Natural killer cell (primary cell): ENCODE results near the gene SSU72. TPM values are rescaled to one million over a fixed set of nuclear protein-coding genes. Genes with fewer than 3 reads are reported as not detected.

ENCODE experiments used
- ATAC-seq, 3 donors: fragments of 150-1000 bp in 2 of 3; fragments of 200-7000 bp in 1 of 3; cut with Tn5 transposase; 1 replicate in 1 of 3; 2 replicates in 2 of 3; pipeline ENCODE4 v1.10.0; 2021; ENCODE audit warnings: mild to moderate bottlenecking in 2 of 3, moderate library complexity in 2 of 3
- DNase-seq, 2 donors: peaks; one replicate each; pipeline versions ENCODE4 v3.0.0 to v3.0.0-alpha.2; 2013 to 2021; ENCODE audit warnings: mixed read lengths in 1 of 2
- H3K27ac ChIP-seq: one replicate; pipeline ENCODE4 v1.5.1; 2013; ENCODE audit warnings: mild to moderate bottlenecking, low read length
- H3K27me3 ChIP-seq: one replicate; pipeline ENCODE4 v1.6.1; 2013; ENCODE audit warnings: low read length; ENCODE audit not compliant: control insufficient read depth, insufficient read depth
- H3K36me3 ChIP-seq: one replicate; pipeline ENCODE4 v1.6.1; 2013; ENCODE audit warnings: low read length; ENCODE audit not compliant: control insufficient read depth, insufficient read depth
- H3K4me1 ChIP-seq: one replicate; pipeline ENCODE4 v1.6.1; 2013; ENCODE audit warnings: low read length; ENCODE audit not compliant: control insufficient read depth, insufficient read depth
- H3K4me3 ChIP-seq: one replicate; pipeline ENCODE4 v1.5.1; 2013; ENCODE audit warnings: low read length
- H3K9me3 ChIP-seq: one replicate; pipeline ENCODE4 v1.6.1; 2013; ENCODE audit warnings: low read length; ENCODE audit not compliant: control insufficient read depth, insufficient read depth
- H3K27ac Mint-ChIP-seq, 2 donors: one replicate each; pipeline ENCODE4 v1.8.0; 2022; ENCODE audit warnings: mild to moderate bottlenecking in 2 of 2, mixed read lengths in 2 of 2, moderate library complexity in 1 of 2
- H3K27me3 Mint-ChIP-seq, 2 donors: one replicate each; pipeline ENCODE4 v1.8.0; 2022; ENCODE audit warnings: low read depth in 2 of 2, mixed read lengths in 2 of 2
- H3K36me3 Mint-ChIP-seq: one replicate; pipeline ENCODE4 v1.8.0; 2022; ENCODE audit warnings: mixed read lengths
- H3K4me1 Mint-ChIP-seq, 2 donors: one replicate each; pipeline ENCODE4 v1.8.0; 2022; ENCODE audit warnings: mixed read lengths in 2 of 2
- H3K4me3 Mint-ChIP-seq: one replicate; pipeline ENCODE4 v1.8.0; 2022; ENCODE audit warnings: mild to moderate bottlenecking, moderate library complexity, mixed read lengths
- H3K9me3 Mint-ChIP-seq, 2 donors: one replicate each; pipeline ENCODE4 v1.8.0; 2022; ENCODE audit warnings: mixed read lengths in 2 of 2
- CTCF ChIP-seq: fragments of 200-600 bp; IDR thresholded peaks from one replicate; pipeline ENCODE4 v1.8.0; 2022; ENCODE audit warnings: antibody characterized with exemption
- WGBS: methylation state at CpG from one replicate; pipeline ENCODE4 v1.1.7; 2013; ENCODE audit warnings: missing lambda C conversion rate; ENCODE audit not compliant: insufficient coverage; 5-methylcytosine and 5-hydroxymethylcytosine counted together
- intact Hi-C: fragments of 100-400 bp; cut with micrococcal nuclease; formaldehyde crosslinking; loops from one replicate; pipeline ENCODE4 v1.14.2; 2022
- total RNA-seq, 4 donors: library from RNA; stranded (reverse); fragments of 120-200 nt in 1 of 4; gene quantifications; one replicate each; pipeline versions ENCODE4 v1.2.3 to v1.2.4, GENCODE V29; 2013 to 2022

The SSU72 gene
- total RNA-seq, 3 donors from 2014 or later (not counting 1 experiment from before 2014, with no cell fraction given): 87.5 to 107 (median 93.9) TPM

- H3K4me3 ChIP-seq: no peak overlapping the region
- Mint-ChIP-seq H3K4me3 (peak overlapping the region; percentile 84), H3K9me3 (no peaks in the 10 kb centered on the region), H3K27me3 (peaks cover 0 to 6% of the 10 kb centered on the region in 2 donors), H3K36me3 (no peaks in the 10 kb centered on the region), H3K4me1 (peaks cover 0 to 7% of the 10 kb centered on the region in 2 donors), H3K27ac (no peak overlapping the region)
- no peak for DNase-seq
- WGBS: 94% methylated on average over 13 of the region's 13 CpGs
- ATAC-seq: no peak
- no peaks in the 10 kb centered on the region for H3K36me3 ChIP-seq
- no peak overlapping the region for H3K27ac ChIP-seq
- intact Hi-C loops: no loop called here
- no peaks in the 10 kb centered on the region for H3K9me3 ChIP-seq
- H3K4me1 ChIP-seq: peaks cover 19% of the 10 kb centered on the region
- peaks cover 2% of the 10 kb centered on the region for H3K27me3 ChIP-seq
- TF ChIP-seq CTCF: no peak
Measured at GRCh38 chr1:1598720-1599029, 24.0 kb upstream of the SSU72 start.

- peak overlapping the region; percentile 84 for H3K4me3 Mint-ChIP-seq
- Histone ChIP-seq H3K27me3 (peaks cover 2% of the 10 kb centered on the region), H3K4me3 (no peak overlapping the region), H3K4me1 (peaks cover 19% of the 10 kb centered on the region), H3K9me3 (no peaks in the 10 kb centered on the region), H3K27ac (no peak overlapping the region), H3K36me3 (no peaks in the 10 kb centered on the region)
- H3K36me3 Mint-ChIP-seq: no peaks in the 10 kb centered on the region
- no peak overlapping the region for H3K27ac Mint-ChIP-seq
- 94% methylated on average over 28 of the region's 28 CpGs for WGBS
- ATAC-seq (no peak), DNase-seq (no peak)
- H3K9me3 Mint-ChIP-seq: no peaks in the 10 kb centered on the region
- H3K27me3 Mint-ChIP-seq: peaks cover 0 to 6% of the 10 kb centered on the region in 2 donors
- TF ChIP-seq CTCF: no peak
- H3K4me1 Mint-ChIP-seq: peaks cover 0 to 7% of the 10 kb centered on the region in 2 donors
- intact Hi-C loops: no loop called here
Measured at GRCh38 chr1:1598051-1598719, 23.5 kb upstream of the SSU72 start.

GRCh38 chr1:1597275-1597930 is 22.7 kb upstream of the SSU72 start:
- Histone ChIP-seq H3K36me3 (no peaks in the 10 kb centered on the region), H3K27ac (no peak overlapping the region), H3K4me1 (peaks cover 19% of the 10 kb centered on the region), H3K9me3 (no peaks in the 10 kb centered on the region), H3K4me3 (no peak overlapping the region), H3K27me3 (peaks cover 2% of the 10 kb centered on the region)
- DNase-seq: peak in 1 of 2 donors; percentile 55
- peak overlapping the region; percentile 35 for H3K4me3 Mint-ChIP-seq
- H3K27me3 Mint-ChIP-seq: peaks cover 0 to 6% of the 10 kb centered on the region in 2 donors
- intact Hi-C loops: no loop called here
- no peak for TF ChIP-seq CTCF
- no peak overlapping the region for H3K27ac Mint-ChIP-seq
- peaks cover 0 to 7% of the 10 kb centered on the region in 2 donors for H3K4me1 Mint-ChIP-seq
- 40% methylated on average over 13 of the region's 16 CpGs for WGBS
- no peaks in the 10 kb centered on the region for H3K36me3 Mint-ChIP-seq
- ATAC-seq: peak in 1 of 3 donors; percentile 22
- no peaks in the 10 kb centered on the region for H3K9me3 Mint-ChIP-seq
